Mesendoderm (in vitro differentiated cells): ENCODE results near the gene ZSCAN10.
"Not testable (repeated sequence)": the region's sequence is repeated elsewhere in the genome, so short reads cannot be mapped to it uniquely, and the experiment has no call there.

ENCODE experiments used
- DNase-seq: peaks from one replicate; pipeline ENCODE4 v3.0.0; 2013
- H2AK5ac ChIP-seq: 2 replicates; pipeline ENCODE4 v1.6.1; 2013; ENCODE audit warnings: low read length, inconsistent platforms
- H2BK120ac ChIP-seq: 2 replicates; pipeline ENCODE4 v1.6.1; 2013; ENCODE audit warnings: low read depth, mild to moderate bottlenecking, low read length, moderate library complexity, mixed read lengths
- H2BK15ac ChIP-seq: replicated peaks from 2 replicates; pipeline ENCODE4 v1.6.1; 2013; ENCODE audit warnings: low read depth, mild to moderate bottlenecking, moderate library complexity
- H2BK5ac ChIP-seq: 2 replicates; pipeline ENCODE4 v1.6.1; 2013; ENCODE audit warnings: low read length, inconsistent platforms
- H3K18ac ChIP-seq: 2 replicates; pipeline ENCODE4 v1.6.1; 2013; ENCODE audit warnings: mild to moderate bottlenecking, low read length, mixed read lengths
- H3K23ac ChIP-seq: one replicate; pipeline ENCODE4 v1.6.1; 2013; ENCODE audit warnings: low read length
- H3K27ac ChIP-seq: 2 replicates; pipeline ENCODE4 v1.5.1; 2013; ENCODE audit warnings: low read depth, mild to moderate bottlenecking, inconsistent platforms, low read length, moderate library complexity
- H3K27me3 ChIP-seq: 2 replicates; pipeline ENCODE4 v1.6.1; 2013; ENCODE audit warnings: low read length, control low read depth, mild to moderate bottlenecking, inconsistent platforms; ENCODE audit not compliant: insufficient read depth, poor library complexity
- H3K36me3 ChIP-seq: 2 replicates; pipeline ENCODE4 v1.6.1; 2013; ENCODE audit warnings: low read length, inconsistent platforms; ENCODE audit not compliant: control insufficient read depth, insufficient read depth
- H3K4ac ChIP-seq: one replicate; pipeline ENCODE4 v1.6.1; 2013; ENCODE audit warnings: low read depth, mild to moderate bottlenecking, low read length, moderate library complexity
- H3K4me1 ChIP-seq: 2 replicates; pipeline ENCODE4 v1.6.1; 2013; ENCODE audit warnings: low read depth, low read length, inconsistent platforms; ENCODE audit not compliant: control insufficient read depth
- H3K4me2 ChIP-seq: 2 replicates; pipeline ENCODE4 v1.6.1; 2013; ENCODE audit warnings: low read length
- H3K4me3 ChIP-seq: 2 replicates; pipeline ENCODE4 v1.5.1; 2013; ENCODE audit warnings: mild to moderate bottlenecking, low read length
- H3K56ac ChIP-seq: one replicate; pipeline ENCODE4 v1.6.1; 2013; ENCODE audit warnings: low read length
- H3K79me1 ChIP-seq: 2 replicates; pipeline ENCODE4 v1.6.1; 2013; ENCODE audit warnings: low read length, inconsistent platforms
- H3K79me2 ChIP-seq: 2 replicates; pipeline ENCODE4 v1.6.1; 2013; ENCODE audit warnings: mild to moderate bottlenecking, low read length; ENCODE audit not compliant: control insufficient read depth, insufficient read depth
- H3K9ac ChIP-seq: 2 replicates; pipeline ENCODE4 v1.6.1; 2013; ENCODE audit warnings: low read length, inconsistent platforms
- H4K5ac ChIP-seq: one replicate; pipeline ENCODE4 v1.6.1; 2013; ENCODE audit warnings: low read length
- H4K8ac ChIP-seq: one replicate; pipeline ENCODE4 v1.6.1; 2013; ENCODE audit warnings: low read depth, mild to moderate bottlenecking, control low read depth, low read length, moderate library complexity
- WGBS: extraction: QIAGEN DNeasy Blood & Tissue Kit; methylation state at CpG from one replicate; pipeline ENCODE4 v1.1.7; 2013; ENCODE audit warnings: low lambda C conversion rate, missing lambda C conversion rate; ENCODE audit not compliant: insufficient coverage; ENCODE audit errors: extremely low coverage; 5-methylcytosine and 5-hydroxymethylcytosine counted together

The ZSCAN10 gene

GRCh38 chr16:3070608-3071111, 28.4 kb downstream of the ZSCAN10 start:
- H2AK5ac ChIP-seq: no peak overlapping the region
- no peak overlapping the region for H2BK120ac ChIP-seq
- H3K79me2 ChIP-seq: no peaks in the 10 kb centered on the region
- no peak overlapping the region for H3K4me2 ChIP-seq
- no peak for DNase-seq
- no peak overlapping the region for H3K18ac ChIP-seq
- no peak overlapping the region for H4K8ac ChIP-seq
- H3K27me3 ChIP-seq: no peaks in the 10 kb centered on the region
- H2BK5ac ChIP-seq: no peak overlapping the region
- no peak overlapping the region for H3K9ac ChIP-seq
- H3K4me3 ChIP-seq: no peak overlapping the region
- no peaks in the 10 kb centered on the region for H3K36me3 ChIP-seq
- H4K5ac ChIP-seq: no peak overlapping the region
- H2BK15ac ChIP-seq: no peak overlapping the region
- no CpG with 5 or more reads among the region's 9 CpGs for WGBS
- no peak overlapping the region for H3K56ac ChIP-seq
- no peak overlapping the region for H3K23ac ChIP-seq
- H3K27ac ChIP-seq: no peak overlapping the region
- no peaks in the 10 kb centered on the region for H3K4me1 ChIP-seq
- no peaks in the 10 kb centered on the region for H3K79me1 ChIP-seq
- H3K4ac ChIP-seq: no peak overlapping the region

GRCh38 chr16:3069146-3069545, 29.9 kb downstream of the ZSCAN10 start:
- not testable (repeated sequence) for H2AK5ac ChIP-seq, H2BK5ac ChIP-seq, H3K4me3 ChIP-seq, H2BK120ac ChIP-seq, H3K56ac ChIP-seq, H3K4me2 ChIP-seq, DNase-seq, H3K79me1 ChIP-seq, H4K5ac ChIP-seq, H3K4me1 ChIP-seq, H3K18ac ChIP-seq, H3K9ac ChIP-seq, H3K23ac ChIP-seq, H3K27me3 ChIP-seq, H4K8ac ChIP-seq, H3K36me3 ChIP-seq, H2BK15ac ChIP-seq, H3K4ac ChIP-seq, H3K79me2 ChIP-seq, H3K27ac ChIP-seq
- no CpG with 5 or more reads among the region's 11 CpGs for WGBS

GRCh38 chr16:3068487-3068886, 30.6 kb downstream of the ZSCAN10 start:
- no peak overlapping the region for H3K56ac ChIP-seq
- H2BK15ac ChIP-seq: no peak overlapping the region
- H3K36me3 ChIP-seq: no peaks in the 10 kb centered on the region
- H3K4me1 ChIP-seq: no peaks in the 10 kb centered on the region
- no peak overlapping the region for H3K9ac ChIP-seq
- no peak overlapping the region for H2BK5ac ChIP-seq
- H3K27me3 ChIP-seq: no peaks in the 10 kb centered on the region
- H4K8ac ChIP-seq: no peak overlapping the region
- DNase-seq: no peak
- no peak overlapping the region for H3K4me2 ChIP-seq
- H2AK5ac ChIP-seq: no peak overlapping the region
- no peak overlapping the region for H3K23ac ChIP-seq
- no peak overlapping the region for H3K4ac ChIP-seq
- no peaks in the 10 kb centered on the region for H3K79me1 ChIP-seq
- no peak overlapping the region for H4K5ac ChIP-seq
- no peaks in the 10 kb centered on the region for H3K79me2 ChIP-seq
- H3K18ac ChIP-seq: no peak overlapping the region
- H2BK120ac ChIP-seq: no peak overlapping the region
- H3K4me3 ChIP-seq: no peak overlapping the region
- no CpG with 5 or more reads among the region's 4 CpGs for WGBS
- no peak overlapping the region for H3K27ac ChIP-seq

GRCh38 chr16:3066440-3066748, 32.7 kb downstream of the ZSCAN10 start:
- H2BK120ac ChIP-seq: no peak overlapping the region
- no peak overlapping the region for H3K9ac ChIP-seq
- no peak overlapping the region for H3K27ac ChIP-seq
- no peak overlapping the region for H4K5ac ChIP-seq
- no peaks in the 10 kb centered on the region for H3K27me3 ChIP-seq
- no peaks in the 10 kb centered on the region for H3K4me1 ChIP-seq
- H3K4me3 ChIP-seq: no peak overlapping the region
- DNase-seq: no peak
- no peak overlapping the region for H4K8ac ChIP-seq
- no peak overlapping the region for H3K56ac ChIP-seq
- H3K18ac ChIP-seq: no peak overlapping the region
- H3K4me2 ChIP-seq: no peak overlapping the region
- H2BK5ac ChIP-seq: no peak overlapping the region
- H3K4ac ChIP-seq: no peak overlapping the region
- H2AK5ac ChIP-seq: no peak overlapping the region
- no CpG with 5 or more reads among the region's 7 CpGs for WGBS
- no peak overlapping the region for H2BK15ac ChIP-seq
- H3K79me1 ChIP-seq: no peaks in the 10 kb centered on the region
- H3K23ac ChIP-seq: no peak overlapping the region
- H3K79me2 ChIP-seq: no peaks in the 10 kb centered on the region
- H3K36me3 ChIP-seq: no peaks in the 10 kb centered on the region

GRCh38 chr16:3065742-3066439, 33.2 kb downstream of the ZSCAN10 start:
- WGBS: no CpG with 5 or more reads among the region's 26 CpGs
- Histone ChIP-seq H3K9ac (no peak overlapping the region), H3K27me3 (no peaks in the 10 kb centered on the region), H3K23ac (no peak overlapping the region), H4K5ac (no peak overlapping the region), H3K4ac (no peak overlapping the region), H3K79me2 (no peaks in the 10 kb centered on the region), H2BK120ac (no peak overlapping the region), H2BK5ac (no peak overlapping the region), H3K56ac (no peak overlapping the region), H4K8ac (no peak overlapping the region), H3K4me1 (no peaks in the 10 kb centered on the region), H3K79me1 (no peaks in the 10 kb centered on the region), H3K36me3 (no peaks in the 10 kb centered on the region), H3K4me2 (no peak overlapping the region), H3K4me3 (no peak overlapping the region), H2BK15ac (no peak overlapping the region), H2AK5ac (no peak overlapping the region), H3K18ac (no peak overlapping the region), H3K27ac (no peak overlapping the region)
- DNase-seq: no peak
